Stimulated activated CD4-positive, alpha-beta T cell treated with anti-CD3 and anti-CD28 coated beads, Interleukin-4, amount 100 ng/mL, for 4 hours (primary cell): ENCODE data around the gene ANKRD33B.
A peak's percentile ranks its signal among the peaks of the same experiment; 100 is the strongest.
"Not testable (repeated sequence)": the region's sequence is repeated elsewhere in the genome, so short reads cannot be mapped to it uniquely, and the experiment has no call there.

Experiments used
- DNase-seq, 2 experiments: peaks; one replicate each; pipeline ENCODE4 v3.0.0-alpha.2; 2020

Gene ANKRD33B

DNA sequence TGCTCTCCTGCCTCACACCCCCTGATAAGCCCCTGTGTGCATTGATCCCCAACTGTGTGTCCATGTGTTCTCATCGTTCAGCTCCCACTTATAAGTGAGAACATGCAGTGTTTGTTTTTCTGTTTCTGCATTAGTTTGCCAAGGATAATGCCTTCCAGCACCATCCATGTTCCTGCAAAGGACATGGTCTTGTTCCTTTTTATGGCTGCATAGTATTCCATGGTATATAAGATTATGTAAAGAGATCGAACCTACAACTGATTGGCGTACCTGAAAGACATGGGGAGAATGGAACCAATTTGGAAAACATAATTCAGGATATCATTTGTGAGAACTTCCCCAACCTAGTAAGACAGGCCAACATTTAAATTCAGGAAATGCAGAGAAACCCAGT lies 32.4 kb downstream of the ANKRD33B start:
- DNase-seq = no peak

DNA sequence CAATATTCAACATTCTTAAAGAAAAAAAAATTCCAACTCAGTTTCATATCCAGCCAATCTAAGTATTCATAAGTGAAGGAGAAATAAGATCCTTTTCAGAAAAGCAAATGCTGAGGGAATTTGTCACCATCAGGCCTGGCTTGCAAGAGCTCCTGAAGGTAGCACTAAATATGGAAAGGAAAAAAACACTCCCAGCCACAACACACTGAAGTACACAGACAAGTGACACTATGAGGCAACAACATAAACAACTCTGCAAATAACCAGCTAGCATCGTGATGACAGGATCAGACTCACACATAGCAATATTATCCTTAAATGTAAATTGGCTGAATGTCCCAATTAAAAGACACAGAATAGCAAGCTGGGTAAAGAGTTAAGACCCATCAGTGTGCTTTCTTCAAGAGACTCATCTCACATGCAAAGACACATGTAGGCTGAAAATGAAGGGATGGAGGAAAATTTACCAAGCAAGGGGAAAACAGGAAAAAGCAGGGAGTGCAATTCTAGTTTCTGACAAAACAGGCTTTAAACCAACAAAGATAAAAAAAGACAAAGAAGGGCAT lies 33.1 kb downstream of the ANKRD33B start:
- DNase-seq = no peak

DNA sequence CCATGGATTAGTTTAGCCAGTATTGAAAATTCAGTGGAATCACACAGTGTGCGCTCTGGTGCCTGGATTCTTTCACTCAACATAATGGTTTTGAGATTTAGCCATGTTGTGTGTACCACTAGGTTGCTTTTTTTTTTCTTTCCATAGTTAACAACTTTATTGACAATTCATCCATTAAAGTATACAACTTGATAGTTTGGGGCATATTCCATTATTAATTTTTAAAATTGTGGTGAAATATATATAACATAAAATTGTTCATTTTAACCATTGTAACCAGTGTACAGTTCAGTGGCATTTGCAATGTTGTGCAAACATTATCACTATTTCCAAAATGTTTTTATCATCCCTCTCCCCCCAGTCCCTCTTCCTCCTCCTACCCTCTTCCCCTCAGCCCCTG lies 35.2 kb downstream of the ANKRD33B start:
- DNase-seq = no peak

DNA sequence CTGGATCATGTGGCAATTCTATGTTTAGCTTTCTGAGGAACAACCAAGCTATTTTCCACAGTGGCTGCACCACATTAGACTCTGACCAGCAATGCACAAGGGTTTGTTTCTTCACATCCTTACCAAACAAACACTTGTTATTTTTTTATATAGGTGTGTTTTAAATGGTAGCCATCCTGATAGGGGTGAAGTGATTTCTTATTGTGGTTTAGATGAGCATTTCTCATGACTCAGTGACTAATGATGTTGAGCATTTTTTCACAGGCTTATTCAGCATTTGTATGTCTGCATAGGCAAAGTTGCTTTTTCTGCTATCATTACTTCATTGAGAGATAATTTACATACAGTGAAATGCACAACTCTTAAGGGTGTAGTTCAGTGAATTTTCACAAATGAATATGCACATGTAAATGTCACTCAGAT lies 36.0 kb downstream of the ANKRD33B start:
- DNase-seq = no peak

GRCh38 chr5:10600626-10601245 lies 36.9 kb downstream of the ANKRD33B start:
- DNase-seq = peak in 1 of 2 experiments; percentile 12

DNA sequence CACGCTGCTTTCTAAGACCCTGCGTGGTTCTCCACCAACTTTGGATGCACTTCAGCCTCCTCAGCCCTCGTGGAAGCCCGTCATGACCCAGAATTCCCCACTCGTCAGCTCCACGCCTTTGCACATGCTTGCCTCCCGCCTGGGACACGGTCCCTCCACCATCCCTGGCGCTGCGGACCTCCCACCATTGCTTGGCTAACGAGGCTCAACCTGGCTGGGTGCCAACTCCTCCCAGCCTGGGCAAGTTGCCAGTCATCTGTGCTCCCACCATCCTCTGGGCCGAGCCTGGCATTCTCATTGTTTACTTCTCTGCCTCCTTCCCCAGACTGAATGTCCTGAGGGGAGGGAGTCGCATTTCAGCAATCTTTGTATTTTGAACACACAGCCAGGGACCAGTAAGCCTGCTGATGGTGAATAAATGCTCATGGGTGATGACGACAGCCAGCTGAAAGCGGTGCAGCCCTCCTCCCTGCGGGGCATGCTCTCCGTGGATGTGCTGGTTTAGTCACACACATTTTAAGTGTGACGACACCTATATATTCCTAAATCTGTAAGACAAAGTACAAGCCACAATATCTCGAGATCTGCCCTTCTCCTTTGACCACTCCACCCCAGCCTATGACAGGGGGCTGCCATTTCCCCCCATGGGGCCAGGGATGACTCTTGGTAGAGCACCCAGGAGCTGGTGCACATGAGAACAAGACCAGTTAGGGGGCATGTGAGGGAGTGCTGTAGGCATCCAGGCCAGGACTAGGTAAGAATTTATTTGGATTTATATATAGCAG lies 37.6 kb downstream of the ANKRD33B start:
- DNase-seq = no peak

DNA sequence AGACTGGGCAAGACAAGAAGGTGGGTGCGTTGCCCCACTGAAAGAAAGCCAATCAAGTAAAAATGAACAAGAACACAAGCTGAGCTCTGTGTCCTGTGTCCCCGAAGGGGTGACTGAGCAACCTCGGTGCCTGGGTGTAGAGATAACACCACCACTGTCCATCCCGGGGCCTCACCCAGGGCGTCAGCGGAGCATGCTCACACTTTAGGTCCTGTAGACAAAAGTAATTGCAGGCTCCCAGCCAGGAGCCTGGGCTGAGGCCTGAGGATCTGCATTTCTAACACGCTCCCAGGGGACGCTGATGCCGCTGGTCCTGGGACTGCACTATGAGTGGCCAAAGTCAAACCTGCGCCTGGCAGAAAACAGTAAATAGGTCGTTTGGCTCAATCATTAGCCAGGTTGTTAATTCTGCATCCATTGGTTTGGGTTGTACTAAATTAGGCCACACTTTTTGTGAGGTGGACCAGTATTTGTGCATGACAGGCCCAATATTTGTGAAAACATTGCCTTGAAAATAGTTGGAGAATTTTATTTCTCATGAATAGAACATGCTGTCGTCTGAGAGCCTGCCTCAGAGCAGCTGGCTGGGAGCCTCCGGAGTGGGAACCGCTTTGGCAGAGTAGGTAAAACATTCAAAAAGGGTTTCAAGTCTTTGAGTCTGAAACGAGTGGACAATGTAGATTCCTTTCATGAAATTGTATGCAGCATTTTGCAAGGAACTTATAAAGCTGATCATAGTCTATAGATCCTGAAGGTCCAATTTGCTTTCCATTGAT lies 38.3 kb downstream of the ANKRD33B start:
- no peak for DNase-seq

DNA sequence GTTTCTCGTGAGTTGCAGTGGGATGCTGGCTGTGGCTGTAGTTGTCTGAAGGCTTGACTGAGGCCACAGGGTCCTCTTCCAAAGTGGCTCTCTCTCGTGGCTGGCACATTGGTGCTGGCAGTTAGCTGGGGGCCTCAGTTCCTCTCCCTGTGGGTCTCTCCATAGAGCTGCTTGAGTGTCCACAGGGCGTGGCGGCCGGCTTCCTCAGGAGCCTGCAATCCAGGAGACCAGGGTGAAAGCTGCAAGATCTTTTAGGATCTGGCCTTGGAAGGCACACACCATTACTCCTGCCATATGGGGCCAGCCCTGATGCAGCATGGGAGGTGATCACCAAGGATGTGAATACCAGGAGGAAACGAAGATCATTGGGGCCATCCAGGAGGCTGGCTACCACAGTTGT lies 41.1 kb downstream of the ANKRD33B start:
- no peak for DNase-seq

- DNase-seq = not testable (repeated sequence)
Measured at GRCh38 chr5:10606632-10607022, 42.8 kb downstream of the ANKRD33B start.

- DNase-seq = no peak
Measured at GRCh38 chr5:10607023-10607665, 43.3 kb downstream of the ANKRD33B start.

DNA sequence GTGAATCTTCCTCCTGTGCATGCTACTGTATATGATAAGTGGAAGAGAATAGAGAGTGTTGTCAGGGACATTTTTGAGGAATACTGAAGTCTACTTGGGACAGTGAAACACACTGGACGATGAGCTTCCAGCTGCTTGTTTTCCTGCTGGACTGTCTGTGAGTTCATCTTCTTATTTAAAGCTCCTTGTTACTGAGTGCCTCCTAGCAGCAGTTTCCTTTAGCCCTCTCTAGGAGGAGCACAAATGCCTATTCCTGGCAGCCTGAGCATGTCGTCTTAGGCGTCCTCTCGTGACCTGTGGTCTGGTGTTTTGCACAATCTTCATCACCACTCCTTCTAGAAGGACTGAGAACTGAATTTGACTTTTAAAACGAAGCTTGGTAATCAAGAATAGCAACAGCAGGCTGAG lies 43.8 kb downstream of the ANKRD33B start:
- DNase-seq = no peak

- DNase-seq = not testable (repeated sequence)
Measured at GRCh38 chr5:10608081-10608480, 44.2 kb downstream of the ANKRD33B start.

GRCh38 chr5:10610058-10610457 lies 46.2 kb downstream of the ANKRD33B start:
- DNase-seq = no peak

DNA sequence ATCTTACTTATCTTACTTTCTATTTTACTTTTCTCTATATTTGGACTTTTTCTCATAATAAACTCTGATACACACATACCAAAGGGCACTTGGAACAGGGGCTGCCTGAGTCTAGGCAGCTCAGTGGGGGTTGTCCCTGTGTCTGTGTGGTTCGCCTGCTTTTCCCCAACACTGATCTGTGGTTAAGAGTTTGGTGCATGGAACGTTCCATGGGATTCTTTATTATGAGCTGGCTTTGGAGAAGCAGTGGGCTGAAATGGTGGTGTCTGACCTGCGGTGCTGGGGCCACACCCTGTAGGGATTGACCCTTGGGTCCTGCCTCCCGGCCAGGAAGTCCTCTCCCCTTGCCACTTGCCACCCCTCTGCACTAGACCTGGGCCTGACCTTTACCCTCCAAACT lies 47.4 kb downstream of the ANKRD33B start:
- no peak for DNase-seq

DNA sequence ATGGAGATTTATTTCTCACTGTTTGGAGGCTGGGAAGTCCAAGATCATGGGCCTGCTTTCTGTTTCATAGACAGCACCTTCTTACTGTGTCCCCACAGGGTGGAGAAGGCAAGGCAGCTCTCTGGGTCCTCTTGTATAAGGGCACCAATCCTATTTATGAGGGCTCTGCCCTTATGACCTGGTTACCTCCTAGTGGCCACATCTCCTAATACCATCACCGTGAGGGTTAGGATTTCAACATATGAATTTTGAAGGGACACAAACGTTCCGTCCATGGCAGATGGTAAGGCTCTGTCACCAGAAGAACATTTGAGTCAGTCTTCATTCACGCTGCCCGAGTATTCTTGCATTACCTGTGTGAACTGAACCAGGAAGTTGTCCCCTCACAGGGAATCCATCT lies 48.4 kb downstream of the ANKRD33B start:
- no peak for DNase-seq

GRCh38 chr5:10615693-10616092 lies 51.8 kb downstream of the ANKRD33B start:
- DNase-seq = no peak

DNA sequence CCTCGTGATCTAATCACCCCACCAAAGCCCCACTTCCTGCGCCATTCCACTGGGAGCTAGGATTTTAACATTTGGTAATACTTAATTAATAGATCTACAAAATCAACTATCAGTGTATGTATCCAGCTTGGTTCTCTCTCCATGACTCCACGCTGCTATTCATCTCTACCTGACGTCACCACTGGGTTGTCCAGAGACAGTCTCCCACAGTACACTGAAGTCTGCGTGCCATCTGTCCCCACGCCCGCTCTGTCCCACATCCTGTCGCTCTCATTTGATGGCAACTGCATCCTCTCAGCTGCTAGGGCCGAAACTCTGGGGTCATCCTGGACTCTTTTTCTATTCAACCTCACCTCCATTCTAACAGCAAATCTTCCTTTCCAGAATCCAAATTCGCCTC lies 53.2 kb downstream of the ANKRD33B start:
- DNase-seq = no peak

DNA sequence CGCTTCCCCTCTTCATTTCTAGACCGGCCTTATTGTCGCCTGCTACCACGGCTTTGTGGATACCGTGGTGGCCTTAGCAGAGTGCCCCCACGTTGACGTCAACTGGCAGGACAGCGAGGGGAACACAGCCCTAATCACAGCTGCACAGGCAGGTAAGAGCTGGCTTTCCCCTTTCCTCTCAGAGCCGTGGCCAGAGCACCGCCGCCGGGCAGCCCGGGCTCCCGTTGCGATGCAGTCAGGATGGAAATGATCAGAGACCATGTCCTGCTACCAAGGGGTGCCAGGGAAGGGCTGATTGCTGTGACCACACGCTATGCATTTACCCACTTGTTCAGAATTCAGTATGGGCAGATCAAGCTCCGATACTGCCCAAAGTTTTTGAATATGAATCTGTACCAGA lies 54.4 kb downstream of the ANKRD33B start:
- DNase-seq = no peak

DNA sequence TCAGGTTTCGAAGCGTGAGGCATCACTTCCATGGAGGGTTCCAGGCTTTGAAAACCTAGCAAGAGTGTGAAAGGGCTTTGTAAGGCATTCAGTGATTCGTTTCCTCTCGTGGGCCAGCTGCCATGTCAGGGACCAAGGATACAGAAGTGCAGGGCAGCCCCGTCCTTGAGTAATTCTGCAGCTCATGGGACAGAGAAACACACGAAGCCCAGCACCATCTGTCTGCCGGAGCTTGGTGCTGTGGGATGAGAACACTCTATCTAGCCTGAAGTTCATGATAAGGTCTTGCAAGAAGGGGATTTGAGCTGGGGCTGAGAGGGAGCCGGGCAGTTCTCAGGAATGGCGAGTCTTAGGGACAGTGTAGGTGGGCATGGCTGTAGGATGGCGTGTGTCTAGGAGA lies 55.8 kb downstream of the ANKRD33B start:
- no peak for DNase-seq

GRCh38 chr5:10620346-10620745 lies 56.5 kb downstream of the ANKRD33B start:
- DNase-seq = no peak

DNA sequence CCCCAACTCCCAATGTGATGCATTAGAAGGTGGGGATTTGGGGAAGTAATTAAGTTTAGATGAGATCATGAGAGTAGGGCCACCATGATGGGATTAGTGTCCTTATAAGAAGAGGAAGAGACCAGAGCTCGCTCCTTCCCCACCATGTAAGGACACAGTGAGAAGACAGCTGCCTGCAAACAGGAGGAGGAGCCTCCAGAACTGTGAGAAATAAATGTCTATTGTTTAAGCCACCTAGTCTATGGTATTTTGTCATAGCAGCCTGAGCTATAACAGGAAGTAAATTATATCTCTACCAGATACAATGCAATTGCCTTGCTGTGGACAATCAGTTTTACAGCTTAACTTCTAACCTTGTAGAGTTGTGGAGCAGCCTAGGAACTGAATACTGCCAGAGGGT lies 58.0 kb downstream of the ANKRD33B start:
- no peak for DNase-seq

DNA sequence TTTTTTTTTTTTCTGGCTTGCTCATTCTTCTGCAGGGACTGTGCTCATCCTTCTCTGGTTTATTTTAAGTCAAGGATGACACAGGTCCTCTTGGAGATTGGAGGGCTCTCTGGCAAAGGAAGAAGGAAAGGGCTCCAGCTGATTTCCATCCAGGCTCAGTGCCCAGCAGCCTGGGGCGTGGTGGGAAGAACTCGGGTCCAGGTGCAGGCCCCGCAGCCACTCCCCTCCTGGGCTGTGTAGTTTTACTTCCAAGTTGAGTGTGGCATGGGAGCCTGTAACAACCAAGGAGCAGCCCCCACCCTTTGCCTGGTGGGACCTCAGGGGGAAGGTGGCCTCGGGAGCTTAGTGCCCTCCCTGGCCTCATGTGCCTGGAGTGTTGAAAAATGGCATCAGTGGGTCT lies 58.9 kb downstream of the ANKRD33B start:
- no peak for DNase-seq

DNA sequence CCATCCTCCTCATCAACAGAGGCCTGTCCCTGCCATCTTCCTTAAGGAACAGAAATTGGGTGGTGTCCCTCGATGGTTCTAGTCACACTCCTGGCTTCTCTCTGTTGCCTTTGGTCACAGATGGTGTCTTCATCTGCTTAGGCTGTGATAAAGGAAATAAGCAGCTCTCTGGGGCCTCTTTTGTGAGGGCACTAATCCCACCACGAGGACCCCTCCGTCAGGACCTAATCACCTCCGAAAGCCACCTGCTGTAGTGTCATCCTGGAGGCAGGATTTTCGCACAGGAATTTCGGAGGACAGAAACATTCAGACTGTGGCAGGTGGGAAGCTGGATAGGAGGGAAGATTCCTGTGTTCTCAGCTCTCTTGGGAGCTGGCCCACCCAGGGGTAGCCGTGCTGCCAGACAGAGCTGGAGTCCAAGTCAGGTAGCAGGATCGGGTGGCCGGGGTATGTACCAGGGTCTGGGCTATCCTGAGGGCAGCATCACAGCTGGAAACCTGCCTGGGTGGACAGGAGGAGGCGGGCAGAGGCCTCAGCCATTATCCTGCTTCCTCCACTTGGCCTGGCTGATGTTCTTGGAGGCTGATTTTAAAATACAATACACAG lies 59.5 kb downstream of the ANKRD33B start:
- DNase-seq = no peak
